ENCODE measurements around the gene MAN1C1. TPM values are rescaled to one million over a fixed set of nuclear protein-coding genes. Genes with fewer than 3 reads are reported as not detected.
"Not testable (repeated sequence)": the region's sequence is repeated elsewhere in the genome, so short reads cannot be mapped to it uniquely, and the experiment has no call there.

MAN1C1 gene
- total and polyA plus RNA-seq, 2 donors (not counting 3 experiments of a cell fraction or from before 2014, with no cell fraction given): 1.5 to 4.0 TPM

- intact Hi-C loops (cut with micrococcal nuclease); H3K9me3 ChIP-seq (replicated peaks; ENCODE audit: control insufficient read depth, insufficient read depth, low read length); dilution Hi-C loops (cut with MboI; ENCODE audit: extremely low pct_ligation_motif_present, low sequenced_read_pairs); H3K27me3 ChIP-seq (ENCODE audit: control insufficient read depth in 2 of 2, insufficient read depth in 2 of 2, low read length in 2 of 2); H3K4me3 ChIP-seq (replicated peaks in 1 of 3; ENCODE audit: insufficient read depth in 1 of 3, low read depth in 1 of 3, low read length in 3 of 3); FAIRE-seq; H4K20me1 ChIP-seq (replicated peaks; ENCODE audit: control insufficient read depth, extremely low read depth, insufficient read depth, low read length); H3K9me1 ChIP-seq (replicated peaks; ENCODE audit: control insufficient read depth, extremely low read depth, insufficient read depth, low read length); H3K9ac ChIP-seq (replicated peaks; ENCODE audit: extremely low read depth, insufficient read depth, low read length); H2AFZ ChIP-seq (ENCODE audit: low read depth, low read length); H3K79me2 ChIP-seq (ENCODE audit: control insufficient read depth, insufficient read depth, low read length); POLR2A ChIA-PET; CTCF ChIA-PET; H3K4me2 ChIP-seq (ENCODE audit: insufficient read depth, low read length); BruUV-seq (replicated peaks); H3K27ac ChIP-seq (ENCODE audit: insufficient read depth, low read depth, low read length); H3K36me3 ChIP-seq (ENCODE audit: control insufficient read depth in 2 of 2, extremely low read depth in 1 of 2, insufficient read depth in 2 of 2, low read length in 2 of 2); H3K4me1 ChIP-seq (ENCODE audit: control insufficient read depth, extremely low read depth, insufficient read depth, low read length); DNase-seq (ENCODE audit: low read depth, low spot score): not testable (repeated sequence)
Measured at GRCh38 chr1:25603779-25604538, 12.6 kb upstream of the MAN1C1 start.

- Histone ChIP-seq H3K27me3 (ENCODE audit: control insufficient read depth in 2 of 2, insufficient read depth in 2 of 2, low read length in 2 of 2) (peaks cover 18 to 28% of the 10 kb centered on the region in 2 experiments), H3K4me3 (replicated peaks in 1 of 3; ENCODE audit: insufficient read depth in 1 of 3, low read depth in 1 of 3, low read length in 3 of 3) (no peak overlapping the region), H3K9ac (replicated peaks; ENCODE audit: extremely low read depth, insufficient read depth, low read length) (no peak overlapping the region), H3K79me2 (ENCODE audit: control insufficient read depth, insufficient read depth, low read length) (no peaks in the 10 kb centered on the region), H3K9me3 (replicated peaks; ENCODE audit: control insufficient read depth, insufficient read depth, low read length) (no peaks in the 10 kb centered on the region), H3K4me1 (ENCODE audit: control insufficient read depth, extremely low read depth, insufficient read depth, low read length) (no peaks in the 10 kb centered on the region), H3K9me1 (replicated peaks; ENCODE audit: control insufficient read depth, extremely low read depth, insufficient read depth, low read length) (no peaks in the 10 kb centered on the region), H3K27ac (ENCODE audit: insufficient read depth, low read depth, low read length) (no peak overlapping the region), H3K36me3 (ENCODE audit: control insufficient read depth in 2 of 2, extremely low read depth in 1 of 2, insufficient read depth in 2 of 2, low read length in 2 of 2) (no peaks in the 10 kb centered on the region), H4K20me1 (replicated peaks; ENCODE audit: control insufficient read depth, extremely low read depth, insufficient read depth, low read length) (no peaks in the 10 kb centered on the region), H2AFZ (ENCODE audit: low read depth, low read length) (no peak overlapping the region), H3K4me2 (ENCODE audit: insufficient read depth, low read length) (no peak overlapping the region)
- intact Hi-C loops (cut with micrococcal nuclease): no loop called here
- no peak for DNase-seq (ENCODE audit: low read depth, low spot score)
- CTCF ChIA-PET: interaction anchor here (2.0 kb wide), 1 partner anchor 8 kb away, joined by 15 read pairs; no protein-coding TSS in a partner anchor
- no peak for FAIRE-seq
- no TSS peak for BruUV-seq (replicated peaks)
- POLR2A ChIA-PET: no interaction called here
- no peak for TF ChIP-seq EZH2 (IDR thresholded peaks at IDR 0.05; ENCODE audit: borderline replicate concordance, low read depth, low read length, severe bottlenecking)
- TF ChIP-seq POLR2AphosphoS5 (IDR thresholded peaks at IDR 0.05; ENCODE audit: insufficient read depth, low read depth, low read length): no peak
- TF ChIP-seq POLR2A (IDR thresholded peaks at IDR 0.05; ENCODE audit: low read depth, low read length): no peak
- TF ChIP-seq MAX (IDR thresholded peaks at IDR 0.05; ENCODE audit: insufficient read depth, insufficient read length): no peak
- no peak for TF ChIP-seq MYC (IDR thresholded peaks at IDR 0.05; ENCODE audit: low read depth, low read length)
- no peak for TF ChIP-seq CTCF (IDR thresholded peaks at IDR 0.05; ENCODE audit: extremely low read depth in 1 of 2, insufficient read depth in 1 of 2, low read depth in 1 of 2, low read length in 2 of 2)
- no peak for TF ChIP-seq JUN (IDR thresholded peaks at IDR 0.05; ENCODE audit: borderline replicate concordance, insufficient read depth, insufficient read length, low read depth)
- no peak for TF ChIP-seq GATA2 (IDR thresholded peaks at IDR 0.05; ENCODE audit: insufficient read depth, insufficient read length, low read depth, low read length)
- TF ChIP-seq FOS (IDR thresholded peaks at IDR 0.05; ENCODE audit: borderline replicate concordance, insufficient read depth, low read length): no peak
- dilution Hi-C loops (cut with MboI; ENCODE audit: extremely low pct_ligation_motif_present, low sequenced_read_pairs): no loop called here
Measured at GRCh38 chr1:25607123-25607522, 9.5 kb upstream of the MAN1C1 start.

Data from endothelial cell of umbilical vein (primary cell).